ENCODE measurements around the gene DNAH14.
"Not testable (repeated sequence)": the region's sequence is repeated elsewhere in the genome, so short reads cannot be mapped to it uniquely, and the experiment has no call there.

DNAH14 gene

DNA sequence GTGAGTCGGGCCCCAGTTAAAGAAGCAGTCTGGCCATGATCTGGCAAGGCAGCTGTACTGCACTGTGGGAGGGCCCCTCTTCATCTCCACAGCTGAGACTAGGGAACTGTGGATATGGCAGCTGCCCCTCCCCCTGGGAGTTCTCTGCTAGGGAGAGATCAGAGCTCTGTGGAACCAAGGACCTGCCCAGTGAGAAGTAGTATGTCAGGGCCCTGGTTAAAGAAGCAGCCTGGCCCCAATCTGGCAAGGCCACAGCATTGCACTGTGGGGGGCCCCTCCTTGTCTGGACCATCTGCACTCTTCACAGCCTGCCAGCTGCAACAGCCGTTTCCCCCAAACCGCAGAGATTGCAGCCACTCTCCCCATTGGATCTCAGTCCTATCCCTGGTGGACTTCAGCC is 208.5 kb downstream of the DNAH14 start:
- Histone ChIP-seq H3K27ac (no peak overlapping the region), H3K36me3 (ENCODE audit: insufficient read depth) (no peaks in the 10 kb centered on the region), H2AFZ (ENCODE audit: low read depth) (no peak overlapping the region), H3K4me2 (no peak overlapping the region), H3K79me2 (ENCODE audit: insufficient read depth, low read depth) (no peaks in the 10 kb centered on the region), H3K9ac (no peak overlapping the region), H3K4me1 (ENCODE audit: low read depth, poor library complexity, severe bottlenecking) (no peaks in the 10 kb centered on the region), H3K27me3 (ENCODE audit: insufficient read depth, low read depth) (no peaks in the 10 kb centered on the region; the same call in 1 of the 2 replicates), H3K4me3 (IDR thresholded peaks at IDR 0.05; ENCODE audit: insufficient read depth, low read depth, low read length) (no peak overlapping the region), H4K20me1 (ENCODE audit: insufficient read depth) (no peaks in the 10 kb centered on the region)
- TF ChIP-seq CTCF (conservative IDR thresholded peaks at IDR 0.05; ENCODE audit: low read depth, low read length), result no peak

DNA sequence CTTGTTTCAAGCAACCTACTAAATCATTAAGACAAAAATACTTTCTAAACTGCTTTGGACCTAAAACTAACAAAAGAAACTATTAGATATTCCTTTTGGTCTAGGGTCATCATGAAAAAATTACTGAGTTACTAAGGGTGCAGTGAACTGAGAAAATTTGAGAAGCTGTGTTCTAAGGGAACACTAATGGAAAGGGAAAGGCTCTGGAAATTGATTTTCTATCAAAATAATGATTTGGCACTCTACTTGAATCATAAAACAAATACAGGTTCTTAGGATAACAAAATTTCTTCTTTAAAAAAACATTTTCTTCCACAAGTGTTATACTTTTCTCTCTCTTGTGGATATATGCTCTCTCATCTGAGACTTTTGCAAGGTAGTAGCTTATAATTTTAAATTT is 213.5 kb downstream of the DNAH14 start:
- no peak overlapping the region for H3K9ac ChIP-seq
- no peak overlapping the region for H2AFZ ChIP-seq (ENCODE audit: low read depth)
- no peaks in the 10 kb centered on the region for H3K36me3 ChIP-seq (ENCODE audit: insufficient read depth)
- H3K4me3 ChIP-seq (IDR thresholded peaks at IDR 0.05; ENCODE audit: insufficient read depth, low read depth, low read length), result no peak overlapping the region
- TF ChIP-seq CTCF (conservative IDR thresholded peaks at IDR 0.05; ENCODE audit: low read depth, low read length), result no peak
- no peaks in the 10 kb centered on the region; the same call in 1 of the 2 replicates for H3K27me3 ChIP-seq (ENCODE audit: insufficient read depth, low read depth)
- H3K4me1 ChIP-seq (ENCODE audit: low read depth, poor library complexity, severe bottlenecking), result no peaks in the 10 kb centered on the region
- H3K27ac ChIP-seq, result no peak overlapping the region
- no peaks in the 10 kb centered on the region for H4K20me1 ChIP-seq (ENCODE audit: insufficient read depth)
- H3K79me2 ChIP-seq (ENCODE audit: insufficient read depth, low read depth), result no peaks in the 10 kb centered on the region
- no peak overlapping the region for H3K4me2 ChIP-seq

- Histone ChIP-seq H3K27me3 (ENCODE audit: insufficient read depth, low read depth) (no peaks in the 10 kb centered on the region), H3K27ac (no peak overlapping the region), H3K36me3 (ENCODE audit: insufficient read depth) (no peaks in the 10 kb centered on the region)
Measured at GRCh38 chr1:225146478-225146877, 217.0 kb downstream of the DNAH14 start.

GRCh38 chr1:225147791-225148190 is 218.3 kb downstream of the DNAH14 start:
- H3K36me3 ChIP-seq (ENCODE audit: insufficient read depth); H3K79me2 ChIP-seq (ENCODE audit: insufficient read depth, low read depth); H3K4me1 ChIP-seq (ENCODE audit: low read depth, poor library complexity, severe bottlenecking); H3K4me2 ChIP-seq; H2AFZ ChIP-seq (ENCODE audit: low read depth); H3K4me3 ChIP-seq (IDR thresholded peaks at IDR 0.05; ENCODE audit: insufficient read depth, low read depth, low read length); H3K27me3 ChIP-seq (ENCODE audit: insufficient read depth, low read depth); H3K27ac ChIP-seq; H3K9ac ChIP-seq; H4K20me1 ChIP-seq (ENCODE audit: insufficient read depth): not testable (repeated sequence)

More at GRCh38 chr1:225146478-225146877, 217.0 kb downstream of the DNAH14 start:
- Histone ChIP-seq H4K20me1 (ENCODE audit: insufficient read depth) (no peaks in the 10 kb centered on the region), H3K4me3 (IDR thresholded peaks at IDR 0.05; ENCODE audit: insufficient read depth, low read depth, low read length) (no peak overlapping the region), H3K4me2 (no peak overlapping the region), H3K4me1 (ENCODE audit: low read depth, poor library complexity, severe bottlenecking) (no peaks in the 10 kb centered on the region), H2AFZ (ENCODE audit: low read depth) (no peak overlapping the region), H3K79me2 (ENCODE audit: insufficient read depth, low read depth) (no peaks in the 10 kb centered on the region), H3K9ac (no peak overlapping the region)
- no peak for TF ChIP-seq CTCF (conservative IDR thresholded peaks at IDR 0.05; ENCODE audit: low read depth, low read length)

GRCh38 chr1:225152061-225152460 is 222.6 kb downstream of the DNAH14 start:
- TF ChIP-seq CTCF (conservative IDR thresholded peaks at IDR 0.05; ENCODE audit: low read depth, low read length), result no peak
- Histone ChIP-seq H3K36me3 (ENCODE audit: insufficient read depth) (no peaks in the 10 kb centered on the region), H3K4me2 (no peak overlapping the region), H3K4me1 (ENCODE audit: low read depth, poor library complexity, severe bottlenecking) (no peaks in the 10 kb centered on the region), H3K27ac (no peak overlapping the region), H3K27me3 (ENCODE audit: insufficient read depth, low read depth) (no peaks in the 10 kb centered on the region), H3K79me2 (ENCODE audit: insufficient read depth, low read depth) (no peaks in the 10 kb centered on the region), H2AFZ (ENCODE audit: low read depth) (no peak overlapping the region), H4K20me1 (ENCODE audit: insufficient read depth) (no peaks in the 10 kb centered on the region), H3K9ac (no peak overlapping the region), H3K4me3 (IDR thresholded peaks at IDR 0.05; ENCODE audit: insufficient read depth, low read depth, low read length) (no peak overlapping the region)
